LNCaP clone FGC (cell line): ENCODE data around the gene PTCH2.

Source experiments
- DNase-seq: peaks from one replicate; pipeline ENCODE4 v3.0.0-alpha.2; 2011; ENCODE audit warnings: low read depth
- H3K4me3 ChIP-seq: 2 replicates; pipeline ENCODE4 v1.5.1; 2011; ENCODE audit warnings: mild to moderate bottlenecking, low read depth, low read length, control low read depth
- TF ChIP-seq, protein P1 (sequence below): IDR thresholded peaks from 2 replicates; pipeline ENCODE4 v1.5.1; 2012; ENCODE audit warnings: mild to moderate bottlenecking; ENCODE audit not compliant: control insufficient read depth, insufficient read depth; ENCODE audit errors: extremely low read depth

The PTCH2 gene

DNA sequence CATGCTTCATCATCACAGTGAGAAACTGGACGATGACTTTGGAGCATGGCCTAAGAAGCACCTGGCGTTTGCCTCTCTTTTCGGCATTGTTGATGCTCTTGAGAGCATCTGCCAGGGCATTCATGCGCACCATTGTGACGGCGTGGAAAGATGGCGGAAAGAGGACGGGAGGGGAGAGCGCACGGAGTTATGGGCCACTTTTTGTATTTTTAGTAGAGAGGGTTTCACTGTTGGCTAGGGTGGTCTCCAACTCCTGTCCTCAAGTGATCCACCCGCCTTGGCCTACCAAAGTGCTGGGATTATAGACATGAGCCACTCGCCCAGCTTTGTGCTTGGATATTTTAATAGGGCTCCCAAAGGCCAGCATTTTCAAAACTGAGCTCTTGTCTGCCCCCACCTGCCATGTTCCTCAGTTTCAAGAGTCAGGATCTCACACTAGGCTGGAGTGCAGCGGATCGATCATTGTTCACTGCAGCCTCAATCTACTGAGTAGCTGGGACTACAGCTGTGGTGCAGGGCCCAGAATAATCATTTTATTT is 62.4 kb downstream of the PTCH2 start:
- DNase-seq = no peak
- H3K4me3 ChIP-seq = no peak overlapping the region
- TF ChIP-seq, protein P1, sequence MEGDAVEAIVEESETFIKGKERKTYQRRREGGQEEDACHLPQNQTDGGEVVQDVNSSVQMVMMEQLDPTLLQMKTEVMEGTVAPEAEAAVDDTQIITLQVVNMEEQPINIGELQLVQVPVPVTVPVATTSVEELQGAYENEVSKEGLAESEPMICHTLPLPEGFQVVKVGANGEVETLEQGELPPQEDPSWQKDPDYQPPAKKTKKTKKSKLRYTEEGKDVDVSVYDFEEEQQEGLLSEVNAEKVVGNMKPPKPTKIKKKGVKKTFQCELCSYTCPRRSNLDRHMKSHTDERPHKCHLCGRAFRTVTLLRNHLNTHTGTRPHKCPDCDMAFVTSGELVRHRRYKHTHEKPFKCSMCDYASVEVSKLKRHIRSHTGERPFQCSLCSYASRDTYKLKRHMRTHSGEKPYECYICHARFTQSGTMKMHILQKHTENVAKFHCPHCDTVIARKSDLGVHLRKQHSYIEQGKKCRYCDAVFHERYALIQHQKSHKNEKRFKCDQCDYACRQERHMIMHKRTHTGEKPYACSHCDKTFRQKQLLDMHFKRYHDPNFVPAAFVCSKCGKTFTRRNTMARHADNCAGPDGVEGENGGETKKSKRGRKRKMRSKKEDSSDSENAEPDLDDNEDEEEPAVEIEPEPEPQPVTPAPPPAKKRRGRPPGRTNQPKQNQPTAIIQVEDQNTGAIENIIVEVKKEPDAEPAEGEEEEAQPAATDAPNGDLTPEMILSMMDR = no peak

DNA sequence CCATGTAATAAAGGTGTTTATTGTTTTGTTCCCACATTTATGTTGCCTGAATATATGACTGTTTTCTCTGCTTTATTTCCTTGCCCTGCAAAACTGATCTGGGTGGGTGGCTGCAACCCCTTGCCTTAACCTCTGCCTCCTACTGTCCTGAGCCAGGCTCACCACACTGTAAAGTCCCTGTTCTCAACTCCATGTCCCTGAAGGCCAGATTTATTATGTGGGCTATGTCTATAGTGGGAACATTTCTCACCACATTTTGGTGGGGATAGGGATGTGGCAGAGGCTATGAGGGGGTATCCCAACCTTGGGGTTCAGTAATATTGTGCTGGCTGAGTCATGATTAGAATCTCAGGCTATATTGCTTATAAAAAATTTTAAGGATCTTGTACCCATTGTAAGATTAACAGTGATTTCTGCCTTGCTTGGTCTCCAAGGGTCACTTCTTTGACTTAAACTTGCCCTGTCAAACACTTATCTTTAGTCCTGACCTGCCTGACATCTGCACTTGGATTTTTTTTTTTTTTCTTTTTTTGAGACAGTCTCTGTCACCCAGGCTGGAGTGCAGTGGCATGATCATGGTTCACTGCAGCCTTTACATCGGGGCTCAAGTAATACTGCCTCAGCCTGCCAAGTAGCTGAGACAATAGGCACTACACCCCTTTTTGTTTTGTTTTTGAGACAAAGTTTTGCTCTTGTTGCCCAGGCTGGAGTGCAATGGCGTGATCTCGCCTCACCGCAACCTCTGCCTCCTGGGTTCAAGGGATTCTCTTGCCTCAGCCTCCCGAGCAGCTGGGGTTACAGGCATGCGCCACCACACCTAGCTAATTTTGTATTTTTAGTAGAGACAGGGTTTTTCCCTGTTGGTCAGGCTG is 64.1 kb downstream of the PTCH2 start:
- TF ChIP-seq, protein P1 = no peak
- H3K4me3 ChIP-seq = no peak overlapping the region
- no peak for DNase-seq

DNA sequence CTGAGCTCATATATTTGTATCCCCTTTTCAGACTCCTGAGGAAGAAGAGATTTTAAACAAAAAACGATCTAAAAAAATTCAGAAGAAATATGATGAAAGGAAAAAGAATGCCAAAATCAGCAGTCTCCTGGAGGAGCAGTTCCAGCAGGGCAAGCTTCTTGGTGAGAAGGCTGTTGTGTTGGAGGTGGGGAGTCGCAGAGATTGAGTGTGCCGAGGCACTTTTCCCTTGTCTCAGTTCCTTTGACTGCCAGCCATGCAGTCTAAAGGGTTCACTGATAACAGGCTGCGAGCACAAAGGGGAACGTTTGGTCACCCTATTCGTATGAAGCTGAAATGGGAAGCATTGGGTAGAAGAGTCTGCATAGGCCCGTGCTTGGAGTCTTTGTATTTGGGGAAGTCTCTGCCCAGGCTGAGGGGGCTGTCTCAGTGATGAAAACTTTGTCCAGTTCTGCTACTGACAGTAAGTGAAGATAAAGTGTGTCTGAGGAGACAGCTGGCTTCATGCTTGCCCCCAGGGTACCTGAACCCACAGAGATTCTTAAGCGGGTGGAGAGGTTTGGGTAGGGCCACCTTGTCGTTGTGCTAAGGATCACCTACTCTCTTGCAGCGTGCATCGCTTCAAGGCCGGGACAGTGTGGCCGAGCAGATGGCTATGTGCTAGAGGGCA is 65.0 kb downstream of the PTCH2 start:
- H3K4me3 ChIP-seq = peak overlapping the region; percentile 98
- DNase-seq = no peak
- TF ChIP-seq, protein P1 = no peak

DNA sequence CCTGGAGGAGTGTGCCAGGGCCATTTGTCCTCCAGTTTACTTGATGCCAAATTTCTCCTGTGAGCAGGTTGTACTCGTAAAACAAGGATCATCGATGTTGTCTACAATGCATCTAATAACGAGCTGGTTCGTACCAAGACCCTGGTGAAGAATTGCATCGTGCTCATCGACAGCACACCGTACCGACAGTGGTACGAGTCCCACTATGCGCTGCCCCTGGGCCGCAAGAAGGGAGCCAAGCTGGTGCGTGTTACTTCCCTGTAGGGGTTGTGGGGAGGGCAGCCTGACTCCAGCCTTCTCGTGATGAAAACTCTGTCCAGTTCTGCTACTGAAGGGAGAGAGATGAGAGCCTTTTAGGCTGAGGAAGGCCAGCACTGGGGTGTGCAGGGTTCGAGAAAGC is 65.5 kb downstream of the PTCH2 start:
- TF ChIP-seq, protein P1 = no peak
- peak overlapping the region; percentile 98 for H3K4me3 ChIP-seq
- DNase-seq = peak; percentile 51

DNA sequence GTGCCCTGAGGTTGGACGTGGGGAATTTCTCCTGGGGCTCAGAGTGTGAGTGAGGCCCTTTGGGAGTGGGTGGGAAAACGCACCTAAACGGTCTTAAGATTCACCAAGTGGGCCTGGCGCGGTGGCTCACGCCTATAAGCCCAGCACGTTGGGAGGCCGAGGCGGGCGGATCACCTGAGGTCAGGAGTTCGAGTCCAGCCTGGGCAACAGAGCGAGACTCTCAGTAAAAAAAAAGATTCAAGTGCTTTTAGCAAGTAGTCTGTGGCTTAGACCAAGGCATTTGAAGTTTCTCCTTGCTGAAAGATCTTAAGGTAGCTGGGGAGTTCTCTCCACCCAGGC is 66.4 kb downstream of the PTCH2 start:
- H3K4me3 ChIP-seq = peak overlapping the region; percentile 98
- TF ChIP-seq, protein P1 = no peak
- DNase-seq = no peak

DNA sequence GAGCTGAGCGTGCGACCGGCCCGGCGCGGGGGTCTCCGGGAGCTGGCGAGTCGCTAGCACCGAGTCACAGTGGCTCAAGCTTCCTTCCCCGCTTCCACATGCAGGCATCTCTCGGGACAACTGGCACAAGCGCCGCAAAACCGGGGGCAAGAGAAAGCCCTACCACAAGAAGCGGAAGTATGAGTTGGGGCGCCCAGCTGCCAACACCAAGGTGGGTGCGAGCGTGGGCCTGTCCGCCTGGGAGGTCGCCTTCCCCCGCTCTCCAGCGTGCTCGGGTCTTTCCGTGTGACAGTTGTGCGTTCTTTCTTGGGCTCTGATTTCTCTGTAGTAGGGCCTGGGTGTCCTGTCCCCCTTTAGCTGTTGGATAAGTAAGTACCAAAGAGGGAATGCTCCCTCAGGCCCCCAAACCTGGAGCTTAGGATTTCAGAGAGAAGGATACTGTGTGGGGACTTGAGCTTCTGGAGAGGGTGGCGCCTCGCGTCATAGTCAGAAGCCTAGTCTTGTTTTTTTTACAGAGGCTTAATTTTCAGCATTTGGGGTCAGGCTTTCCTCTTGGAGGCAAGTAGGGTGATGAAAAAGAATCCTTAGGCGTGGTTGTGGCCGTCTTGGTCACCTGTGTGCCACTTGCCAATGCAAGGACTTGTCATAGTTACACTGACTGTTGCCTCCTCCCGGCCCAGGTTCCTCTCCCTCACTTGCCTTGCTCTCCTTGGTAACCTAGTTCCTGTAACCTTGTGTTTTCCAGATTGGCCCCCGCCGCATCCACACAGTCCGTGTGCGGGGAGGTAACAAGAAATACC is 66.9 kb downstream of the PTCH2 start:
- peak overlapping the region; percentile 98 for H3K4me3 ChIP-seq
- no peak for DNase-seq
- TF ChIP-seq, protein P1 = no peak
